Stimulated activated CD4-positive, alpha-beta T cell treated with anti-CD3 and anti-CD28 coated beads, Interleukin-1b, Interleukin-23, amount 100 ng/mL, for 48 hours (primary cell): ENCODE results near the gene OR10A5.
"Not testable (repeated sequence)": the region's sequence is repeated elsewhere in the genome, so short reads cannot be mapped to it uniquely, and the experiment has no call there.

Experiments
- DNase-seq: peaks from one replicate; pipeline ENCODE4 v3.0.0-alpha.2; 2020

OR10A5 gene

GRCh38 chr11:6876914-6877313 is 31.4 kb downstream of the OR10A5 start:
- DNase-seq = no peak

DNA sequence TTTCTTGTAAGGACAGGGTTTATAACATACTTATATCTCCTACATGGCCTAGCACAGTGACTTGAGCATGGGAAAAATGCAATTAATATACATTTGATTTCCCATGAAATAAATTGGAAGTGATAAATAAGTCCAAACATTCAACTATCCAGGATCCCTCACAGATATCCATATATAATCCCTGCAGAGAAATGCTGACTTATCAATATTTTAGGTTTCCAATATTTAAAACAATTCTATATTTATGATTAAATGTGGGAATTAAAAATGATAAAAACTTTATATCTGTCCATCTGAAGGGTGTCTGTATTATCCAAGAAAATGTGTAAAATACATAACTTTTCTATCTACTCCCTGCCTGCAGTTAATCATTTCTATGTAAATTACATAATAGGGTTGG is 37.3 kb downstream of the OR10A5 start:
- no peak for DNase-seq

DNA sequence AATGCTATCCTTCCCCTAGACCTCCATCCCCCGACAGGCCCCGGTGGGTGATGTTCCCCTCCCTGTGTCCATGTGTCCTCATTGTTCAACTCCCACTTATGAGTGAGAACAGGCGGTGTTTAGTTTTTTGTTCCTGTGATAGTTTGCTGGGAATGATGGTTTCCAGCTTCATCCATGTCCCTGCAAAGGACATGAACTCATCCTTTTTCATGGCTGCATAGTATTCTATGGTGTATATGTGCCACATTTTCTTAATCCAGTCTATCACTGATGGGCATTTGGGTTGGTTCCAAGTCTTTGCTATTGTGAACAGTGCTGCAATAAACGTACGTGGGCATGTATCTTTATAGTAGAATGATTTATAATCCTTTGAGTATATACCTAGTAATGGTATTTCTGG is 42.2 kb downstream of the OR10A5 start:
- DNase-seq = not testable (repeated sequence)

DNA sequence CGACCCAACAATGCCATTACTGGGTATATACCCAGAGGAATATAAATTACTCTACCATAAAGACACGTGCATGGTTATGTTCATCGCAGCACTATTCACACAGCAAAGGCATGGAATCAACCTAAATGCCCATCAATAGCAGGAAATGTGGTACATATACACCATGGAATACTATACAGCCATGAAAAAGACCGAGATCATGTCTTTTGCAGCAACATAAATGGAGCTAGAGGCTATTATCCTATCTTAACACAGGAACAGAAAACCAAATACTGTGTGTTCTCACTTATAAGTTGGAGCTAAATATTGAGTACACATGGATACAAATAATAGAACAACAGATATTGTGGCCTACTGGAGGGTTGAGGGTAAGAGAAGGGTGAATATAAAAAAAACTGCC is 43.3 kb downstream of the OR10A5 start:
- DNase-seq = no peak

- no peak for DNase-seq
These were observed 44.4 kb downstream of the OR10A5 start for GRCh38 chr11:6889835-6890234.

GRCh38 chr11:6892400-6892799 is 46.9 kb downstream of the OR10A5 start, which contains the start of gene OR2D2:
OR2D2 (minus strand) TSS chr11:6892500; CDS start chr11:6892500, 0 bp downstream.
- no peak for DNase-seq

DNA sequence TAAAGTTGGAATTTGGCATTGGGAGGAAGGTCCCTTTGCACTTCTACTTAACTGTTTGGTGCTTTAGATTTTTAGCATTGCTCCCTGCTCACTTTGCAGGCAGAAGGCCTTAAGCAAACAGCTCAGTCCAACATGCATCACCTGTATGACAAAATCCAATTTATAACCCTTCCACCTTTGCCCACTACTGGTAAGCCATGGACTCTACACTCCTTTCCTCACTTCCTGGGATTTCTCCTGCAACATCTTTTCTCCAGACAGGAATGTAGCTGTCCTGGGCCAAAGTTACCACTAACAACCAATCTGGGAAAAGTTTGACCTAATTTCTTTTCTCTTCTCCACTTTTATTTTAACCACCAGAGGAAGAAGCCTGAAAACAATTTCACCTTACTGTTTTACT is 48.6 kb downstream of the OR10A5 start:
- DNase-seq = no peak

DNA sequence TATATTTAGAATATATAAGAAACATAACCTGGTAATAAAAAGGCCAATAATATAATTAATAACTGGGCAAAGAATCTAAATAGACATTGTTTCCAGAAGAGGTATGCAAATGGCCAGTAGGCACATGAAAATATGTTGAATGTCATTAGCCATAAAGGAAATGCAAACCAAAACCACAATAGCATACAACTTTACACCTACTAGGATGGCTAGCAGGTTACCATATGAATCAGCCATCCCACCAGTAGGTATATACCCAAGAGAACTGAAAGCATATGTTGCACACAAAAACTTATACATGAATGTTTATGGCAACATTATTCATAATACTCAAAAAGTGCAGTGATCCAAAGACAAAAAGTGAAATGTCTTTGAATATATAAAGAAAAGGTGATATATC is 49.5 kb downstream of the OR10A5 start:
- DNase-seq = no peak
